Measurements from ENCODE around the gene ANAPC15.

The ANAPC15 gene

GRCh38 chr11:72066855-72067254 is 45.6 kb downstream of the ANAPC15 start:
- Histone ChIP-seq H3K4me1 (ENCODE audit: control insufficient read depth in 2 of 2, insufficient read depth in 2 of 2, low read length in 2 of 2) (peaks cover 20 to 27% of the 10 kb centered on the region in 2 donors), H3K9ac (ENCODE audit: low read depth in 1 of 2, low read length in 2 of 2) (peak overlapping the region in 1 of 2 donors; percentile 3), H3K27me3 (ENCODE audit: control insufficient read depth in 2 of 2, insufficient read depth in 2 of 2, low read length in 2 of 2) (no peaks in the 10 kb centered on the region), H3K36me3 (ENCODE audit: control insufficient read depth in 2 of 2, insufficient read depth in 2 of 2, low read length in 2 of 2) (peaks cover 0 to 3% of the 10 kb centered on the region in 2 donors), H3K27ac (ENCODE audit: low read depth in 2 of 2, low read length in 2 of 2) (peak overlapping the region in 1 of 2 donors; percentile 31), H3K4me3 (ENCODE audit: low read length in 2 of 2) (no peak overlapping the region), H3K9me3 (ENCODE audit: control insufficient read depth in 2 of 2, low read length in 2 of 2) (no peaks in the 10 kb centered on the region)

GRCh38 chr11:72061739-72062396 is 50.6 kb downstream of the ANAPC15 start:
- Histone ChIP-seq H3K27ac (ENCODE audit: low read depth in 2 of 2, low read length in 2 of 2) (no peak overlapping the region), H3K9ac (ENCODE audit: low read depth in 1 of 2, low read length in 2 of 2) (no peak overlapping the region), H3K36me3 (ENCODE audit: control insufficient read depth in 2 of 2, insufficient read depth in 2 of 2, low read length in 2 of 2) (peaks cover 0 to 2% of the 10 kb centered on the region in 2 donors), H3K4me3 (ENCODE audit: low read length in 2 of 2) (no peak overlapping the region), H3K9me3 (ENCODE audit: control insufficient read depth in 2 of 2, low read length in 2 of 2) (no peaks in the 10 kb centered on the region), H3K4me1 (ENCODE audit: control insufficient read depth in 2 of 2, insufficient read depth in 2 of 2, low read length in 2 of 2) (peaks cover 0 to 5% of the 10 kb centered on the region in 2 donors), H3K27me3 (ENCODE audit: control insufficient read depth in 2 of 2, insufficient read depth in 2 of 2, low read length in 2 of 2) (no peaks in the 10 kb centered on the region)

Measured in mucosa of rectum (tissue), 2 donors.